OCI-LY1 (cell line): ENCODE measurements around the gene NBDY.

ENCODE experiments used
- CTCF ChIP-seq: fragments of 200-600 bp; sonication (generic), shearing (Covaris generic); IDR thresholded peaks from 2 replicates; pipeline ENCODE4 v1.5.1; 2017; ENCODE audit warnings: mild to moderate bottlenecking, antibody characterized with exemption, low read length, moderate library complexity, mixed read lengths
- EZH2 ChIP-seq: fragments of 200-600 bp; sonication (generic), shearing (Covaris generic); IDR thresholded peaks from 2 replicates; pipeline ENCODE4 v1.8.0; 2017; ENCODE audit warnings: borderline replicate concordance, mixed run types, mild to moderate bottlenecking, antibody characterized with exemption, low read length, moderate library complexity, mixed read lengths

- TF ChIP-seq CTCF, result no peak
- TF ChIP-seq EZH2, result no peak
Observed at GRCh38 chrX:56788717-56789122, 59.7 kb downstream of the NBDY start.
